Measurements from ENCODE around the gene TBC1D10A. TPM values are rescaled to one million over a fixed set of nuclear protein-coding genes. Genes with fewer than 3 reads are reported as not detected.
A peak's percentile ranks its signal among the peaks of the same experiment; 100 is the strongest.

TBC1D10A gene
- polyA plus RNA-seq, 4 donors: 8.5 to 16.3 (median 14.4) TPM

DNA sequence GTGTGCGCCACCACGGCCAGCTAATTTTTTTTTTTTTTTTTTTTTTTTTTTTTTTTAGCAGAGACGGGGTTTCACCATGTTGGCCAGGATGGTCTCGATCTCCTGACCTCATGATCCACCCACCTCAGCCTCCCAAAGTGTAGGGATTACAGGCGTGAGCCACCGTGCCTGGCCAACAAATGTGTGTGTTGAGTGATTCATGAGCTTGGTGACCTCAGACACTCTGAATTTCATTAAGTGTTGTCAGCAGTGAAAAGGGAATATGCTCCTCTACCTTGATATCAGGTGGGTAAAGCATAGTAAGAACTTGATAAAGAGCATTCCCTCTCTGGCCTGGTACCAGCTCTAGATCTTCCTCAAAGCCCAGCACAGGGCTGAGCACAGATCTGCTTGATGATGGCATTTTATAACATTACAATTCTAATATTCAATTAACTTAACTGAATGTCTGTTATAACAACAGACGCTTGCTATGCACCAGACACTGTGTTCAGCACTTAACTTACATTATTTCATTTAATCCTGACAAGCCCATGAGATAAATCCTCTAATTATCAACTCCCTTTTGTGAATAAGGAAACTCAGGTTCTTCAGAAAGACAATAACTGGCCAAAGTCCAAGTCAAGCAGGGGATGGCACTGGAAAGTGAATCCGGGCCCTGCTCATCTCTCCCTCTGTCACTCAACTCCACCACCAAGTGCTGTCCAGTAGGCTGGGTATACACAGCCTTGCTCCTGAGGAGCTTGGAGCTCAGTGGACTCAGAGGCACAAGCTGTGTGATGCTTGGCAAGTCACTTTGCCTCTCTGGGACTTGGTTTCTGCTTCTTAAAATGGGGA, 13.0 kb downstream of the TBC1D10A start:
- H3K9me3 ChIP-seq (ENCODE audit: control insufficient read depth in 2 of 2, insufficient read depth in 1 of 2, low read depth in 1 of 2, low read length in 1 of 2): no peaks in the 10 kb centered on the region
- DNase-seq (peak; percentile 28 to 33), FAIRE-seq (no peak)
- H3K4me1 ChIP-seq (ENCODE audit: control insufficient read depth in 3 of 3, insufficient read depth in 2 of 3, low read depth in 1 of 3, low read length in 2 of 3): peaks cover 7 to 23% (median 16%) of the 10 kb centered on the region in 3 donors
- H3K27ac ChIP-seq (ENCODE audit: low read depth in 1 of 3, low read length in 2 of 3): no peak overlapping the region
- H3K27me3 ChIP-seq (ENCODE audit: control insufficient read depth in 3 of 3, insufficient read depth in 3 of 3, low read length in 3 of 3): no peaks in the 10 kb centered on the region
- H3K4me3 ChIP-seq (ENCODE audit: low read depth in 1 of 3, low read length in 3 of 3): no peak overlapping the region
- H3K36me3 ChIP-seq (ENCODE audit: control insufficient read depth in 3 of 3, insufficient read depth in 2 of 3, low read depth in 1 of 3, low read length in 3 of 3): peaks cover 0 to 34% (median 2%) of the 10 kb centered on the region in 3 donors
- 58 to 78% (median 76%) methylated on average over 5 to 7 of the region's 8 CpGs for WGBS, 3 donors

- H3K36me3 ChIP-seq (ENCODE audit: control insufficient read depth in 3 of 3, insufficient read depth in 2 of 3, low read depth in 1 of 3, low read length in 3 of 3): peaks cover 0 to 28% (median 2%) of the 10 kb centered on the region in 3 donors
- no peak overlapping the region for H3K4me3 ChIP-seq (ENCODE audit: low read depth in 1 of 3, low read length in 3 of 3)
- DNase-seq (no peak), FAIRE-seq (no peak)
- H3K27ac ChIP-seq (ENCODE audit: low read depth in 1 of 3, low read length in 2 of 3): peak overlapping the region in 1 of 3 donors; percentile 11
- H3K4me1 ChIP-seq (ENCODE audit: control insufficient read depth in 3 of 3, insufficient read depth in 2 of 3, low read depth in 1 of 3, low read length in 2 of 3): peaks cover 7 to 23% (median 19%) of the 10 kb centered on the region in 3 donors
- WGBS, 3 donors: 75 to 84% (median 80%) methylated on average over 6 of the region's 6 CpGs
- no peaks in the 10 kb centered on the region for H3K9me3 ChIP-seq (ENCODE audit: control insufficient read depth in 2 of 2, insufficient read depth in 1 of 2, low read depth in 1 of 2, low read length in 1 of 2)
- no peaks in the 10 kb centered on the region for H3K27me3 ChIP-seq (ENCODE audit: control insufficient read depth in 3 of 3, insufficient read depth in 3 of 3, low read length in 3 of 3)
Measured at GRCh38 chr22:30312053-30312452, 14.7 kb downstream of the TBC1D10A start.

- FAIRE-seq (no peak), DNase-seq (peak in 1 of 2 donors; percentile 42)
- Histone ChIP-seq H3K9me3 (ENCODE audit: control insufficient read depth in 2 of 2, insufficient read depth in 1 of 2, low read depth in 1 of 2, low read length in 1 of 2) (no peaks in the 10 kb centered on the region), H3K27me3 (ENCODE audit: control insufficient read depth in 3 of 3, insufficient read depth in 3 of 3, low read length in 3 of 3) (no peaks in the 10 kb centered on the region), H3K27ac (ENCODE audit: low read depth in 1 of 3, low read length in 2 of 3) (peak overlapping the region in 2 of 3 donors; percentile 27 to 79), H3K36me3 (ENCODE audit: control insufficient read depth in 3 of 3, insufficient read depth in 2 of 3, low read depth in 1 of 3, low read length in 3 of 3) (peaks cover 0 to 28% (median 2%) of the 10 kb centered on the region in 3 donors), H3K4me3 (ENCODE audit: low read depth in 1 of 3, low read length in 3 of 3) (no peak overlapping the region), H3K4me1 (ENCODE audit: control insufficient read depth in 3 of 3, insufficient read depth in 2 of 3, low read depth in 1 of 3, low read length in 2 of 3) (peaks cover 7 to 25% (median 23%) of the 10 kb centered on the region in 3 donors)
- WGBS, 3 donors: 67 to 72% (median 68%) methylated on average over 8 of the region's 8 CpGs
Measured at GRCh38 chr22:30310881-30311771, 15.6 kb downstream of the TBC1D10A start.

DNA sequence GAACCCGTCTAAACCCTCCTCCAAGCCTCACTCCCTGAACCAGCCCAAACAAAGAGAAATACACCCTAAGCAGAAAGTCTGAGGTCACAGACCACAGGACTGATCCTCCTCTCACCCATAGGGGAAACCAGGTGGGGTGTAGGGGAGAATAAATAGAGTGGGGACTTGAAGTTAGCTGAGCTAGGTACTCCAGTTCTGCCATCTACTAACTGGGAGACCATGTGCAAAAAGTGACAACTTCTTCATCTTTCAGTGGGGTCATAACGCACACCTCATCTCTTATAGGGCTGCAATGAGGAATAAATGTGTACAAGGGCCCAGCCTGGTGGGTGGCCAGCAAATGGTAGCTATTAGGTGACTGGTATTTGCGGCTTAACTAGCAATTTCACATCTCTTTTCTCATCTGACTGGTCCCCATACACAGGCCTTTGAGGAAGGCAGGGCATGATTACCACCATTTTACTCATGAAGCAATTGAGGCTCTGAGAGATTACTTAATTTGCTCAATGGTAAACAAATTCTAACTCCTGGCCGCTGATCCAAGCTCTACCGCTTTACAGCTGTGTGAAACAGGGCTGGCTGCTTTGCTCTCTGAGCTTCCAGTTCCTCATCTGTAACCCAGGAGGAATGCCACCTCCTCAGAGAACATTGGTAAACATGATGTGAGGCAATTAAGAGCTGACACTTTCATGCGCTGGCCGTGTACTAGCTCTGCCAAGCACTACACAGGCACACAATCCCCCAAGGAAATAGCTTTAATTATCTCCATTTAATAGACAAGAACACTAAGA, 16.6 kb downstream of the TBC1D10A start:
- Histone ChIP-seq H3K4me1 (ENCODE audit: control insufficient read depth in 3 of 3, insufficient read depth in 2 of 3, low read depth in 1 of 3, low read length in 2 of 3) (peaks cover 7 to 35% (median 23%) of the 10 kb centered on the region in 3 donors), H3K27ac (ENCODE audit: low read depth in 1 of 3, low read length in 2 of 3) (peak overlapping the region in 2 of 3 donors; percentile 27 to 79), H3K27me3 (ENCODE audit: control insufficient read depth in 3 of 3, insufficient read depth in 3 of 3, low read length in 3 of 3) (no peaks in the 10 kb centered on the region), H3K4me3 (ENCODE audit: low read depth in 1 of 3, low read length in 3 of 3) (no peak overlapping the region), H3K36me3 (ENCODE audit: control insufficient read depth in 3 of 3, insufficient read depth in 2 of 3, low read depth in 1 of 3, low read length in 3 of 3) (peaks cover 0 to 21% (median 2%) of the 10 kb centered on the region in 3 donors), H3K9me3 (ENCODE audit: control insufficient read depth in 2 of 2, insufficient read depth in 1 of 2, low read depth in 1 of 2, low read length in 1 of 2) (no peaks in the 10 kb centered on the region)
- no peak for FAIRE-seq
- peak in 1 of 2 donors; percentile 36 for DNase-seq
- 50 to 61% (median 50%) methylated on average over 7 of the region's 7 CpGs for WGBS, 3 donors

- no peaks in the 10 kb centered on the region for H3K27me3 ChIP-seq (ENCODE audit: control insufficient read depth in 3 of 3, insufficient read depth in 3 of 3, low read length in 3 of 3)
- H3K4me3 ChIP-seq (ENCODE audit: low read depth in 1 of 3, low read length in 3 of 3): no peak overlapping the region
- peaks cover 0 to 24% (median 2%) of the 10 kb centered on the region in 3 donors for H3K36me3 ChIP-seq (ENCODE audit: control insufficient read depth in 3 of 3, insufficient read depth in 2 of 3, low read depth in 1 of 3, low read length in 3 of 3)
- H3K27ac ChIP-seq (ENCODE audit: low read depth in 1 of 3, low read length in 2 of 3): peak overlapping the region in 1 of 3 donors; percentile 38
- DNase-seq: no peak
- no peak for FAIRE-seq
- H3K9me3 ChIP-seq (ENCODE audit: control insufficient read depth in 2 of 2, insufficient read depth in 1 of 2, low read depth in 1 of 2, low read length in 1 of 2): no peaks in the 10 kb centered on the region
- 67 to 75% (median 74%) methylated on average over 5 of the region's 5 CpGs for WGBS, 3 donors
- H3K4me1 ChIP-seq (ENCODE audit: control insufficient read depth in 3 of 3, insufficient read depth in 2 of 3, low read depth in 1 of 3, low read length in 2 of 3): peaks cover 7 to 45% (median 24%) of the 10 kb centered on the region in 3 donors
Measured at GRCh38 chr22:30308518-30309230, 18.1 kb downstream of the TBC1D10A start.

DNA sequence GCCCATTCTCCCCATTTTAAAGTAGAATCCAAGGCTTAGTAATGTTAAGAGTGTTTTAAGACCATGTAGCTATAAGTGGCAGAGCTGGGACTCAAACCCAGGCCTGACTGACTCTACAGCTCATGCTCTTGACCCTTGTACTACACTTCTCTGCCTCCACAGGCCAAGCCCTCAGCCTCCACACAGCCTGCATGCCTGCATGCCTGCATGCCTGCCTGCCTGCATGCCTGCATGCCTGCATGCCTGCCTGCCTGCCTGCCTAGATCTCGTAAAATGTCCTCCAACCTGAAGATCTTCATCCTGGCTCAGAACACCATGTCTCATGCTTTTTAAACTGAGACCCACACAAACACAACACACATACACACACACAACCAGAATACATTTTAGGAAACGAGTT, 18.6 kb downstream of the TBC1D10A start:
- no peaks in the 10 kb centered on the region for H3K27me3 ChIP-seq (ENCODE audit: control insufficient read depth in 3 of 3, insufficient read depth in 3 of 3, low read length in 3 of 3)
- WGBS, 3 donors: 77 to 87% (median 81%) methylated on average over 2 of the region's 2 CpGs
- peaks cover 7 to 45% (median 24%) of the 10 kb centered on the region in 3 donors for H3K4me1 ChIP-seq (ENCODE audit: control insufficient read depth in 3 of 3, insufficient read depth in 2 of 3, low read depth in 1 of 3, low read length in 2 of 3)
- FAIRE-seq (no peak), DNase-seq (no peak)
- H3K27ac ChIP-seq (ENCODE audit: low read depth in 1 of 3, low read length in 2 of 3): peak overlapping the region in 1 of 3 donors; percentile 29
- no peak overlapping the region for H3K4me3 ChIP-seq (ENCODE audit: low read depth in 1 of 3, low read length in 3 of 3)
- H3K36me3 ChIP-seq (ENCODE audit: control insufficient read depth in 3 of 3, insufficient read depth in 2 of 3, low read depth in 1 of 3, low read length in 3 of 3): peaks cover 0 to 30% (median 2%) of the 10 kb centered on the region in 3 donors
- no peaks in the 10 kb centered on the region for H3K9me3 ChIP-seq (ENCODE audit: control insufficient read depth in 2 of 2, insufficient read depth in 1 of 2, low read depth in 1 of 2, low read length in 1 of 2)

GRCh38 chr22:30307041-30307574, 19.6 kb downstream of the TBC1D10A start:
- no peak for FAIRE-seq
- Histone ChIP-seq H3K27ac (ENCODE audit: low read depth in 1 of 3, low read length in 2 of 3) (peak overlapping the region in 2 of 3 donors; percentile 32 to 74), H3K27me3 (ENCODE audit: control insufficient read depth in 3 of 3, insufficient read depth in 3 of 3, low read length in 3 of 3) (no peaks in the 10 kb centered on the region), H3K36me3 (ENCODE audit: control insufficient read depth in 3 of 3, insufficient read depth in 2 of 3, low read depth in 1 of 3, low read length in 3 of 3) (peaks cover 0 to 39% (median 0%) of the 10 kb centered on the region in 3 donors), H3K9me3 (ENCODE audit: control insufficient read depth in 2 of 2, insufficient read depth in 1 of 2, low read depth in 1 of 2, low read length in 1 of 2) (no peaks in the 10 kb centered on the region), H3K4me3 (ENCODE audit: low read depth in 1 of 3, low read length in 3 of 3) (no peak overlapping the region), H3K4me1 (ENCODE audit: control insufficient read depth in 3 of 3, insufficient read depth in 2 of 3, low read depth in 1 of 3, low read length in 2 of 3) (peaks cover 7 to 49% (median 29%) of the 10 kb centered on the region in 3 donors)
- no peak for DNase-seq
- WGBS, 3 donors: 72 to 94% (median 79%) methylated on average over 4 of the region's 4 CpGs
